Measurements from ENCODE around the gene RHOBTB3. TPM values are rescaled to one million over a fixed set of nuclear protein-coding genes. Genes with fewer than 3 reads are reported as not detected.
A peak's percentile ranks its signal among the peaks of the same experiment; 100 is the strongest.

The RHOBTB3 gene
- total RNA-seq, 2 donors from 2014 or later: 432 to 444 TPM

GRCh38 chr5:95768731-95769130, 37.6 kb downstream of the RHOBTB3 start:
- H3K27me3 Mint-ChIP-seq (ENCODE audit: insufficient read depth): no peaks in the 10 kb centered on the region
- no peak overlapping the region for H3K27ac ChIP-seq (ENCODE audit: low read depth, low read length)
- no peak overlapping the region for H3K27ac Mint-ChIP-seq
- peaks cover 11% of the 10 kb centered on the region for H3K4me1 Mint-ChIP-seq
- H3K9ac ChIP-seq (ENCODE audit: extremely low read depth, low read length, poor library complexity, severe bottlenecking): no peak overlapping the region
- WGBS, 2 experiments (ENCODE audit: insufficient coverage in 1 of 2, insufficient read length in 1 of 2): 94 to 96% methylated on average over 8 to 9 of the region's 9 CpGs
- no peak overlapping the region for H3K4me3 ChIP-seq (ENCODE audit: low read length)
- H3K9me3 Mint-ChIP-seq: no peaks in the 10 kb centered on the region
- peaks cover 99% of the 10 kb centered on the region for H3K36me3 ChIP-seq (ENCODE audit: control insufficient read depth, insufficient read depth, low read length)
- H3K36me3 Mint-ChIP-seq (ENCODE audit: low read depth): peaks cover 78% of the 10 kb centered on the region
- H3K4me1 ChIP-seq (ENCODE audit: control insufficient read depth, insufficient read depth, low read length): no peaks in the 10 kb centered on the region
- DNase-seq: peak; percentile 57
- no peaks in the 10 kb centered on the region for H3K9me3 ChIP-seq (ENCODE audit: control insufficient read depth, low read length)
- TF ChIP-seq, protein P1, sequence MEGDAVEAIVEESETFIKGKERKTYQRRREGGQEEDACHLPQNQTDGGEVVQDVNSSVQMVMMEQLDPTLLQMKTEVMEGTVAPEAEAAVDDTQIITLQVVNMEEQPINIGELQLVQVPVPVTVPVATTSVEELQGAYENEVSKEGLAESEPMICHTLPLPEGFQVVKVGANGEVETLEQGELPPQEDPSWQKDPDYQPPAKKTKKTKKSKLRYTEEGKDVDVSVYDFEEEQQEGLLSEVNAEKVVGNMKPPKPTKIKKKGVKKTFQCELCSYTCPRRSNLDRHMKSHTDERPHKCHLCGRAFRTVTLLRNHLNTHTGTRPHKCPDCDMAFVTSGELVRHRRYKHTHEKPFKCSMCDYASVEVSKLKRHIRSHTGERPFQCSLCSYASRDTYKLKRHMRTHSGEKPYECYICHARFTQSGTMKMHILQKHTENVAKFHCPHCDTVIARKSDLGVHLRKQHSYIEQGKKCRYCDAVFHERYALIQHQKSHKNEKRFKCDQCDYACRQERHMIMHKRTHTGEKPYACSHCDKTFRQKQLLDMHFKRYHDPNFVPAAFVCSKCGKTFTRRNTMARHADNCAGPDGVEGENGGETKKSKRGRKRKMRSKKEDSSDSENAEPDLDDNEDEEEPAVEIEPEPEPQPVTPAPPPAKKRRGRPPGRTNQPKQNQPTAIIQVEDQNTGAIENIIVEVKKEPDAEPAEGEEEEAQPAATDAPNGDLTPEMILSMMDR (conservative IDR thresholded peaks at IDR 0.05): peak; percentile 32
- no peak overlapping the region for H3K4me3 Mint-ChIP-seq
- no peaks in the 10 kb centered on the region for H3K27me3 ChIP-seq (ENCODE audit: control insufficient read depth, insufficient read depth, low read length, poor library complexity, severe bottlenecking)

DNA sequence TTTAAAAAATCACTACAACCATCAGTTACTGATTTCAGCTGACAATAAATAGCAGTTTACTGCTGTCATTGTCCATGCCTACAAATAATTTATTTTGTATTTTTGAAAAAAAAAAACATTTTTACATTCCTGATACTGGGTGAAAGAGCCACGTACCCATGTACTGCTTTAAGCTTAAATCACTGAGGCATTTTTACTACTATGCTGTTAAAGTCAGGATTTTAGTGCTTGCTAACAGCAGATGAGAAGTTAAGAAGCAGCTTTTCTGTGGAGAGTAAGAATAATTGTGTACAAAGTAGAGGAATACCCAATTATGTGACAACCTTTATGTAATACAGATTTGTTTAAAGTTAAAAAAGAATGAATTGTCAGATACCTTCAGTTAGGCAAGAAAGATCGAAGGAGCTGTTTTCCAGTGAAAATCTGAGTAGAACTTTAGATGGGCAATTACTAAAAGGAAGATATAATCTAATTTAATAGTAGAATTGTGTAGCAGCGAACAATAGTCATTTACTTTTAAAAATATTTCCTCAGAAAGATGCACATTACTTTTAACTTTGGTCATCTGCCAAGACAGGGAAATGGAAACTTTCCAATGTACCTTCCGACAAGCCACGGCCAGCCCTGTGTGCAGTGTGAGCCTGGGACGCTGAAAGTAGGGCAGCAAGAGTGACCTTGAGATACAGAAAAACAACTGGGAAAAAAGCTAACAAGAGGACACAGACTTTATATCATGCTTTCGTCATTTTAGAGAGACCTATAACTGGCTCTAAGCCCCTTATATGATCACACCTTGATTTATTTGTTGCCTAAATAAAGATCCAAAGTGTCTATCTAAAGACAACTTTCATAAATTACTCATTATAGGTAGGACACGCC, 39.9 kb downstream of the RHOBTB3 start:
- Mint-ChIP-seq H3K9me3 (no peaks in the 10 kb centered on the region), H3K4me3 (no peak overlapping the region), H3K27me3 (ENCODE audit: insufficient read depth) (no peaks in the 10 kb centered on the region), H3K4me1 (peaks cover 11% of the 10 kb centered on the region), H3K27ac (peak overlapping the region; percentile 29), H3K36me3 (ENCODE audit: low read depth) (peaks cover 61% of the 10 kb centered on the region)
- DNase-seq: no peak
- 97% methylated on average over 6 to 8 of the region's 8 CpGs for WGBS, 2 experiments (ENCODE audit: insufficient coverage in 1 of 2, insufficient read length in 1 of 2)
- Histone ChIP-seq H3K27ac (ENCODE audit: low read depth, low read length) (no peak overlapping the region), H3K4me3 (ENCODE audit: low read length) (no peak overlapping the region), H3K9ac (ENCODE audit: extremely low read depth, low read length, poor library complexity, severe bottlenecking) (no peak overlapping the region), H3K27me3 (ENCODE audit: control insufficient read depth, insufficient read depth, low read length, poor library complexity, severe bottlenecking) (no peaks in the 10 kb centered on the region), H3K36me3 (ENCODE audit: control insufficient read depth, insufficient read depth, low read length) (peaks cover 98% of the 10 kb centered on the region), H3K4me1 (ENCODE audit: control insufficient read depth, insufficient read depth, low read length) (no peaks in the 10 kb centered on the region), H3K9me3 (ENCODE audit: control insufficient read depth, low read length) (no peaks in the 10 kb centered on the region)
- TF ChIP-seq, protein P1 (conservative IDR thresholded peaks at IDR 0.05): no peak

DNA sequence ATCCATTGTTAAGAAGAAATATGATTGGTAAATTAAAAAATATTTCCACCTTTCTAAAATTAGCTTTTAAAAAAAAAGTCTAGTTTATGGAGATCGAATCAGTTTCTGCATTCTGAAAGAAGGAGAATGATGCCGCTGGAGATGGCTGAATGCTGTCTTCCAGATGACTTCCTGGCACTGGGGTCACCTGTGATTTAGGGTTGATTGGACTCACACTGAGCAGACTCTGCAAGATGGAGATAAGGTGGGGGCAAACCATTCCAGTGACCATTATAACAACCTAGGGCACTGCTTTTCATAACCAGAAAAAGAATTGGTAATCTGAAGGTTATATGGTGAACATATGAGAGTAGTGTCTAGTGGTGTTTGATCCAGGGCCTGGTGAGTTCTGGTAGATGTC, 40.8 kb downstream of the RHOBTB3 start:
- H3K4me3 ChIP-seq (ENCODE audit: low read length): no peak overlapping the region
- TF ChIP-seq, protein P1 (conservative IDR thresholded peaks at IDR 0.05): no peak
- H3K36me3 ChIP-seq (ENCODE audit: control insufficient read depth, insufficient read depth, low read length): peaks cover 96% of the 10 kb centered on the region
- no peak overlapping the region for H3K9ac ChIP-seq (ENCODE audit: extremely low read depth, low read length, poor library complexity, severe bottlenecking)
- no peak overlapping the region for H3K27ac ChIP-seq (ENCODE audit: low read depth, low read length)
- 96 to 100% methylated on average over 1 to 2 of the region's 2 CpGs for WGBS, 2 experiments (ENCODE audit: insufficient coverage in 1 of 2, insufficient read length in 1 of 2)
- H3K4me1 ChIP-seq (ENCODE audit: control insufficient read depth, insufficient read depth, low read length): no peaks in the 10 kb centered on the region
- no peaks in the 10 kb centered on the region for H3K9me3 ChIP-seq (ENCODE audit: control insufficient read depth, low read length)
- Mint-ChIP-seq H3K9me3 (no peaks in the 10 kb centered on the region), H3K27me3 (ENCODE audit: insufficient read depth) (no peaks in the 10 kb centered on the region), H3K4me1 (peaks cover 11% of the 10 kb centered on the region), H3K36me3 (ENCODE audit: low read depth) (peaks cover 61% of the 10 kb centered on the region), H3K27ac (no peak overlapping the region), H3K4me3 (no peak overlapping the region)
- DNase-seq: no peak
- H3K27me3 ChIP-seq (ENCODE audit: control insufficient read depth, insufficient read depth, low read length, poor library complexity, severe bottlenecking): no peaks in the 10 kb centered on the region

Measured in endodermal cell (in vitro differentiated cells).